Heart left ventricle (tissue), 13 donors: ENCODE measurements around the gene CHST7.

Experiments used
- CTCF ChIP-seq, 12 donors: fragments of 200-600 bp; sonication (generic) in 4 of 12; IDR thresholded peaks; one replicate each; pipeline versions ENCODE4 v1.5.0 to v1.8.0; 2018 to 2022; ENCODE audit warnings: antibody characterized with exemption in 12 of 12, mild to moderate bottlenecking in 5 of 12
- POLR2A ChIP-seq, 2 donors: fragments of 450-650 bp; IDR thresholded peaks; one replicate each; pipeline ENCODE4 v1.6.1; 2017; ENCODE audit warnings: antibody characterized with exemption in 2 of 2, mild to moderate bottlenecking in 2 of 2, moderate library complexity in 2 of 2
- donor health status: ischemic (EF 13 %, LVEDD 7.1; RV severe dilation, severe dysfunction).
- donor health status: DM: no; HTN: yes; CAD: no.
- donor health status: DM: no; HTN: no; CAD: no.
- donor health status: ischemic (EF 25% LVEDD 6.9; RV normal size, moderate dysfunction).
- donor health status: ischemic (EF 25% LVEDD 5.7; RV mildly dilated, moderate dysfunction).
- donor health status: ischemic (EF 35%, LVEDD 5.7; RV mildly dilated, moderate dysfunction).
- donor health status: nonischemic (EF 11% LVEDD 7.7; RV severe dilation, severe dysfunction).
- donor health status: DM: yes; HTN: yes; CAD: no.
- donor health status: PGD.
- donor health status: ischemic (EF 29% LVEDD 5.4; RV normal size, mild dysfunction).
- donor health status: nonischemic (EF 23%, LVEDD 6.1; RV moderate dilation, normal function).

DNA sequence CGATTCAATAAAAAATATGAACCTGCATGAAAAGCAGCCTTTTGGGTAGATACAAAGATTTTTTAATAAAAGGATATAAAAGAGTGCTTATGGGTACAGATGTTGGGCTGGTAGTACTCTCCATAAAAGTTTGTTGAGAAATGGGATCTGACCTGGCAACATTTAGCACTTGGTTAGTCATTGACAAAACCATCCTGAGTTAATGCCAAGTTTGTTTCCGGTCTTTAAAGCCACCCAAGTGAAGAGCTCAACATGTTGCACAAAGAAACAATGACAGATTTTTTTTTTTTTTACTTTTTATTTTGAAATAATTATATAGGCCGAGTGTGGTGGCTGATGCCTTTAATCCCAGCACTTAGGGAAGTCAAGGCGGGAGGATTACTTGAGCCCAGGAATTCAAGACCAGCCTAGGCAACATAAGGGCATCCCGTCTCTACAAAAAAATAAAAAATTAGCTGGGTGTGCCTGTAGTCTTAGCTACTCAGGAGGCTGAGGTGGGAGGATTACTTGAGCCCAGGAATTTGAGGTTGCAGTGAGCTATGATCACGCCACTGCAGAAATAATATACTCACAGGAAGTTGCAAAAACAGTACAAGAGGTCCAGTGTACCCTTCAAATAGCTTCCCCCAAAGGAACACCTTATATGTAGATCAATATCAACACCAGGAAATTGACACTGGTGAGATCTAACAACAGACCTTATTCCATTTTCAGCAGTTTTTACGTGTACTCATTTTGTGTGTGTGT lies 16.6 kb downstream of the CHST7 start:
- TF ChIP-seq CTCF (IDR thresholded peaks at IDR 0.05) (no peak), POLR2A (IDR thresholded peaks at IDR 0.05) (no peak)
